Ectodermal cell (in vitro differentiated cells): ENCODE data around the gene TUT7.

Experiments used
- H3K27ac ChIP-seq: 2 replicates; pipeline ENCODE4 v1.7.0; 2013; ENCODE audit warnings: mild to moderate bottlenecking, low read depth, low read length; ENCODE audit not compliant: insufficient read depth, poor library complexity, severe bottlenecking
- H3K27me3 ChIP-seq: 2 replicates; pipeline ENCODE4 v1.7.0; 2013; ENCODE audit warnings: mild to moderate bottlenecking, low read length; ENCODE audit not compliant: insufficient read depth, control insufficient read depth, poor library complexity, severe bottlenecking
- H3K36me3 ChIP-seq: one replicate; pipeline ENCODE4 v1.7.0; 2013; ENCODE audit warnings: low read length; ENCODE audit not compliant: control insufficient read depth, insufficient read depth
- H3K4me1 ChIP-seq: one replicate; pipeline ENCODE4 v1.7.0; 2013; ENCODE audit warnings: low read length; ENCODE audit not compliant: control insufficient read depth, insufficient read depth
- H3K4me3 ChIP-seq: 2 replicates; pipeline ENCODE4 v1.7.0; 2013; ENCODE audit warnings: low read depth, low read length, control low read depth; ENCODE audit not compliant: insufficient read depth
- H3K9me3 ChIP-seq: 2 replicates; pipeline ENCODE4 v1.7.0; 2013; ENCODE audit warnings: mild to moderate bottlenecking, low read length, moderate library complexity; ENCODE audit not compliant: control insufficient read depth
- WGBS, 2 experiments: methylation state at CpG; one replicate each; pipeline ENCODE4 v1.1.7; 2013; ENCODE audit warnings: missing lambda C conversion rate in 2 of 2; 5-methylcytosine and 5-hydroxymethylcytosine counted together

The TUT7 gene

GRCh38 chr9:86286278-86286677 is 67.9 kb downstream of the TUT7 start:
- Histone ChIP-seq H3K4me1 (no peaks in the 10 kb centered on the region), H3K4me3 (no peak overlapping the region), H3K36me3 (no peaks in the 10 kb centered on the region), H3K9me3 (no peaks in the 10 kb centered on the region), H3K27me3 (peaks cover 10% of the 10 kb centered on the region), H3K27ac (no peak overlapping the region)
- 57 to 63% methylated on average over 3 of the region's 3 CpGs for WGBS, 2 experiments

- Histone ChIP-seq H3K36me3 (no peaks in the 10 kb centered on the region), H3K9me3 (no peaks in the 10 kb centered on the region), H3K4me3 (no peak overlapping the region), H3K27me3 (peaks cover 10% of the 10 kb centered on the region), H3K27ac (no peak overlapping the region), H3K4me1 (peaks cover 7% of the 10 kb centered on the region)
- 96 to 100% methylated on average over 2 of the region's 2 CpGs for WGBS, 2 experiments
Measured at GRCh38 chr9:86285261-86285660, 68.9 kb downstream of the TUT7 start.

DNA sequence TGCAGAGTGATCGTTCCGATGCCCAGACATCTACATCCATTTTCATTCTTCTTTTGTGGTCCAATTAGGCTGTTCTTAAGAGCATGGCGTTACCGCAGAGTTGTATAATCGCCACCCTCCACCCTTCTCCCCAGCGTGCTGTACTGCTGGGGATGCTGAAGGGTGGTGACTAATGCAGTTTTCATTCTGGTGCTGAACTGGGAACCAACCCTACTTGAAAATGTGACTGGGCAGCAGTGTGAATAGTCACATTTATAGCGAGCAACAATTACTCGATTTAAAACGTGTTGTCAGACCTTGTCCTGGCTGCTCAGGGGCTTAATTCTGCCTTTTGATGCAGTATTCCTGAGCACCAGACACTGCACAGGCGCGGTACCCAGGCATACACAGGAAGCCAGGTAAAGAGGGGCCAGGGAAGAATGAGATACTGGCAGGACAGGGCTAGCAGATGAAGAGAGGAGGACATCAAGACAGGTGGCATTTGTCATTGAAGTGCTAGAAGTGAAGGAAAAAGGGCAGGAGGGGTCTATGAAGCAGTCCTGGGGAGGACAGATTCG is 71.2 kb downstream of the TUT7 start:
- Histone ChIP-seq H3K27me3 (peaks cover 10% of the 10 kb centered on the region), H3K36me3 (no peaks in the 10 kb centered on the region), H3K27ac (peak overlapping the region; percentile 30), H3K9me3 (no peaks in the 10 kb centered on the region), H3K4me3 (peak overlapping the region; percentile 94), H3K4me1 (peaks cover 10% of the 10 kb centered on the region)
- 35 to 40% methylated on average over 11 to 12 of the region's 12 CpGs for WGBS, 2 experiments

DNA sequence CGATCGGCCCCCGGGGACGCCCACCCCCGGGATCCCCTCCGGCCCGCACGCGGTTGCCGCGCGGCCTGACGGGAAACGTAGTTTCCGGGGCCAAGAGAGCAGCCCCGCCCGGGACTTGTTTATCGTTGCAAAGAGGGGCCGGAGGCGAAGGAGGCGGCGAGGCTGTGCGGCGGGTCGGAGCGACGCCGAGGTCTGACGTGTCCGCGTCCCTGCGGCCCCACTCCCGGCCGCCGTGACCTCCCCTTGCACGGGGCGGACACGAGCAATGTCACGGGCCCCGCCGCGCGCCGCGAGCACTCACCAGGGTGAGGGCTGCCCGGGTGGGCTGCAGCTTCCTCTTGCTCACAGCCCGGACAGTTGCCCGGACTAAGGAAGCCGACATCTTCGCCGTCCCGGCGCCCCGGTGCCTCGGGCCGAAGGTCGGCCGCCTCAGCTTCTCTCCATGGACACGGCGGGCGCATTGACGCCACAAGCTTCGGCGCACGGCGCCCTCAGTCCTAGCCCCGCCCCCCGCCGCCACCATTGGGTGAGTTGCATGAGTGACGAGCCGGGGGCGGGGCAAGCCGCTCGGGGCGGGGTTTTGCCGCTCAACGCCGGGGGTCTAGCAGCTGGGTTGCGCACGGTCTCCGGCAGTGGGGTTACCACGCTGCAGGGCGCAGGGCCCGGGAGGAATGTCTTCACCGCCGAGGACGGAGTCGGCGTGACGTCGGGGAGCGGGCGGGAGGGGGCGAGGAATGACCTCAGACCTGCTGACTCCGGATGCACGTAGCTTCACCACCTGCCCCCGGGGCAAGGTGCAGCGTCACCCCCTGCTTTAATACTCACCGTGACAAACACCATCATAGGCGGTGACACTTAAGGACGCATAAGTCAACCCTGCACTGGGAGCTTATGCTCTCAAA is 71.9 kb downstream of the TUT7 start, which contains the start of gene ISCA1:
TSS of gene ISCA1 (minus strand) at position 462 of the 902 bp plus-strand sequence. CDS start at position 382, 80 bp downstream.
- H3K4me3 ChIP-seq = peak within 1 kb of the TSS; percentile 94
- H3K4me1 ChIP-seq = peaks cover 10% of the 10 kb centered on the region
- no peaks in the 10 kb centered on the region for H3K36me3 ChIP-seq
- H3K27me3 ChIP-seq = peaks cover 10% of the 10 kb centered on the region
- H3K9me3 ChIP-seq = no peaks in the 10 kb centered on the region
- peak within 1 kb of the TSS; percentile 99 for H3K27ac ChIP-seq
- 0% methylated on average over 101 of the region's 101 CpGs for WGBS, 2 experiments

- 0% methylated on average over 31 of the region's 31 CpGs for WGBS, 2 experiments
- H3K36me3 ChIP-seq = no peaks in the 10 kb centered on the region
- peak overlapping the region; percentile 94 for H3K4me3 ChIP-seq
- peaks cover 10% of the 10 kb centered on the region for H3K27me3 ChIP-seq
- H3K9me3 ChIP-seq = no peaks in the 10 kb centered on the region
- H3K4me1 ChIP-seq = peaks cover 10% of the 10 kb centered on the region
- peak overlapping the region; percentile 99 for H3K27ac ChIP-seq
Measured at GRCh38 chr9:86281593-86282076, 72.6 kb downstream of the TUT7 start.

DNA sequence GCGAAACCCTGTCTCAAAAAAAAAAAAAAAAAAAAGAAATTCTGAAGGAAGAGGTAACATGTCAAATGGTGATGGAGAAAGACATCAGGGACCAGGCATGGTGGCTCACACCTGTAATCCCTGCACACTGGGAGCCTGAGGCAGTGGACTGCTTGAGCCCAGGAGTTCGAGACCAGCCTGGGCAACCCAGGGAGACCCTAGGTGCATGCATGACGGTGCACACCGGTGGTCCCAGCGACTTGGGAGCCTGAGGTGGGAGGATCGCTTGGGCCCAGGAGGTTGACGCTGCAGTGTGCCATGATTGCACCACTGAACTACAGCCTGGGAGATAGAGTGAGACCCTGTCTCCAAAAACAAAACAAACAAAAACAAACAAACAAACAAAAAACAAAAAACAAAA is 73.6 kb downstream of the TUT7 start:
- WGBS, 2 experiments = 85 to 90% methylated on average over 7 of the region's 7 CpGs

GRCh38 chr9:86279839-86280238 is 74.4 kb downstream of the TUT7 start:
- no peaks in the 10 kb centered on the region for H3K36me3 ChIP-seq
- WGBS, 2 experiments = 94 to 96% methylated on average over 3 of the region's 3 CpGs
- no peak overlapping the region for H3K4me3 ChIP-seq
- H3K9me3 ChIP-seq = no peaks in the 10 kb centered on the region
- H3K27me3 ChIP-seq = peaks cover 10% of the 10 kb centered on the region
- H3K27ac ChIP-seq = no peak overlapping the region
- peaks cover 10% of the 10 kb centered on the region for H3K4me1 ChIP-seq

More for the DNA sequence above, 73.6 kb downstream of the TUT7 start:
- Histone ChIP-seq H3K36me3 (no peaks in the 10 kb centered on the region), H3K27ac (no peak overlapping the region), H3K4me1 (peaks cover 10% of the 10 kb centered on the region), H3K9me3 (no peaks in the 10 kb centered on the region), H3K27me3 (peaks cover 10% of the 10 kb centered on the region), H3K4me3 (no peak overlapping the region)

DNA sequence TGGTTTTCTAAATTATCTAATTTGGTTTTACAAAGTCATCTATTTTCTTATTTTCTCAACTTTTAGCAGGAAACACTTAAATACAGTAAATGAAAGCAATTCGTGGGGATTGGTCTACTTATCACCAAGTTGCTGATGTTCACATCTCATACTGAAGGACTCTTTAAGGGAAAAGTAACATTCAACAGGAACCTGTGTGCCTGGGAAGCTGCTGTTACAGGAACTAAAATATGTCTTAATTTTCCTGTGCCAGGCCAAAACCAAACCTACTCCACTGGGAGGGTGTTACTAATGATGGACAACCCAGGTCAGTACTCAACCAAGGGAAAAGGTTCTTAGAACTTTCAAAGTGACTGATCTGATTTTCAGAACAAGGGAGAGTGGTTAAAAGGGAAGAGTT is 77.1 kb downstream of the TUT7 start:
- Histone ChIP-seq H3K9me3 (no peaks in the 10 kb centered on the region), H3K4me1 (peaks cover 10% of the 10 kb centered on the region), H3K36me3 (peaks cover 3% of the 10 kb centered on the region), H3K4me3 (no peak overlapping the region), H3K27ac (no peak overlapping the region), H3K27me3 (no peaks in the 10 kb centered on the region)
- WGBS, 2 experiments = 92 to 100% methylated on average over 1 of the region's 1 CpG

DNA sequence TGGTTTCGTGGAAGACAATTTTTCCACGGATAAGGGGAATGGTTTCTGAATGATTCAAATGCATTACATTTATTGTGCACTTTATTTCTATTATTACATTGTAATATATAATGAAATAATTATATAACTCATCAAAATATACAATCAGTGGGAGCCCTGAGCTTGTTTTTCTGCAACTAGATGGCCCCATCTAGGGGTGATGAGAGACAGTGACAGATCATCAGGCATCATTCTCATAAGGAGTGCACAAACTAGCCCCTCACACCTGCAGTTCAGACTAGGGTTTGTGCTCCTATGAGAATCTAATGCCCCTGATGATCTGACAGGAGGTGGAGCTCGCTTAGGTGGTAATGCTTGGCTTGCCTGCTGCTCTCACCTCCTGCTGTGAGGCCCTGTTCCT is 78.2 kb downstream of the TUT7 start:
- 75% methylated on average over 1 to 2 of the region's 3 CpGs for WGBS, 2 experiments
- H3K4me3 ChIP-seq = no peak overlapping the region
- H3K36me3 ChIP-seq = peaks cover 8% of the 10 kb centered on the region
- peaks cover 10% of the 10 kb centered on the region for H3K4me1 ChIP-seq
- H3K27me3 ChIP-seq = no peaks in the 10 kb centered on the region
- no peak overlapping the region for H3K27ac ChIP-seq
- no peaks in the 10 kb centered on the region for H3K9me3 ChIP-seq
